Measurements from ENCODE around the gene GIT1. TPM values are rescaled to one million over a fixed set of nuclear protein-coding genes. Genes with fewer than 3 reads are reported as not detected.
A peak's percentile ranks its signal among the peaks of the same experiment; 100 is the strongest.

GIT1 gene
- total and polyA plus RNA-seq, 3 donors from 2014 or later = 156 to 220 (median 169) TPM

DNA sequence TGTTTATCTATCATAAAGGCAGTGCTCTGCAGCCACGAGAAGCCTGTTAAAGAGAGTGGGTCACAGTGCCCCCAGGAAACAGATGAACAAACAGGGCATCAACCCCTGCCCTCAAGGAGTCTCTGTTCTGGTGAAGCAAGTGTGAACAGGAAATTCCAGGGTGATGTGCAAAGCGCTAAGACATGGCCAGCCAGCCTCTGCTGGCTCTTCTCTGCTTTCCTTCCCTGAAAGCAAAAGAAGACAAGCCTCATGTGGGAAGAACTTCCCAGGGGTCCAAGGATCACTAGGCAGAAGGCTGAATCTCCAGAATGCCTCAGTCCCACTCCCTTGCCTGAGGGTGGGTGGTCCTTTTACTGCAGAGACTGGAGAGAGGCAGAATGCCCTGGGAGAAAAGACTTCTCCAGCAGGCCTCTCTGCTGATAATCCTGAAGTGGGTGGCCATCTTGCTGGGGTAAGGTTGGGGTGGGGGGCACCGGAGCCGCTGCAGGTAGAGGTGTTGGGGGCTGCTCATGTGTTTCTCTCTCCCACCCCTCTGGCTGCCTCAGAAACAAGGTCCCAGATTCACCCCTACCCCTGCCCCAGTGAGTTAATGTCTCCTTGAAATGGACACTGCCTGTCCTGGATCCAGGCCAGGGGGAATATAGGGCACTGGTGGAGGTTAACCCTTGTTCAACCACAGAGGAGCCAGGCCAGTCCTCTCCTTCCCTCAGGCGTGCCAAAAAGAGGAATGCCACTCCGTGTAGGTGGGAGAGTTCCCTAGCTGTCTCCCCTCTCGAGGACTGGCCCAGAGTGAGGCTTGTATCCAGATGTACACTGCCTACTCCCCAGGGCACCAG lies 5.9 kb upstream of the GIT1 start:
- no peak for DNase-seq
- no peaks in the 10 kb centered on the region for H3K27me3 ChIP-seq
- H3K27ac ChIP-seq = no peak overlapping the region
- 57 to 61% methylated on average over 6 to 7 of the region's 7 CpGs for WGBS, 2 donors
- H3K9me3 ChIP-seq = no peaks in the 10 kb centered on the region
- H3K36me3 ChIP-seq (ENCODE audit: low read depth, missing control alignments) = no peaks in the 10 kb centered on the region
- no peak overlapping the region for H3K4me3 ChIP-seq
- intact Hi-C loops (cut with DNase I; ENCODE audit: low total_unique reads) = no loop called here
- TF ChIP-seq POLR2A (IDR thresholded peaks at IDR 0.05) (no peak), CTCF (IDR thresholded peaks at IDR 0.05) (no peak)
- peaks cover 67% of the 10 kb centered on the region for H3K4me1 ChIP-seq

GRCh38 chr17:29594519-29595090 lies 5.2 kb upstream of the GIT1 start:
- H3K9me3 ChIP-seq = no peaks in the 10 kb centered on the region
- H3K4me3 ChIP-seq = peak overlapping the region in 1 of 2 donors; percentile 69
- no peaks in the 10 kb centered on the region for H3K36me3 ChIP-seq (ENCODE audit: low read depth, missing control alignments)
- WGBS, 2 donors = 81 to 84% methylated on average over 9 to 11 of the region's 11 CpGs
- DNase-seq = no peak
- peaks cover 73% of the 10 kb centered on the region for H3K4me1 ChIP-seq
- no peaks in the 10 kb centered on the region for H3K27me3 ChIP-seq
- peak overlapping the region in 1 of 2 donors; percentile 41 for H3K27ac ChIP-seq
- intact Hi-C loops (cut with DNase I; ENCODE audit: low total_unique reads) = no loop called here
- no peak for TF ChIP-seq CTCF (IDR thresholded peaks at IDR 0.05)
- TF ChIP-seq POLR2A (IDR thresholded peaks at IDR 0.05) = no peak

GRCh38 chr17:29593591-29594518 lies 4.4 kb upstream of the GIT1 start:
- no peaks in the 10 kb centered on the region for H3K9me3 ChIP-seq
- no peaks in the 10 kb centered on the region for H3K27me3 ChIP-seq
- no peak for DNase-seq
- intact Hi-C loops (cut with DNase I; ENCODE audit: low total_unique reads) = no loop called here
- H3K27ac ChIP-seq = peak overlapping the region in 1 of 2 donors; percentile 41
- no peak for TF ChIP-seq POLR2A (IDR thresholded peaks at IDR 0.05)
- TF ChIP-seq CTCF (IDR thresholded peaks at IDR 0.05) = no peak
- peak overlapping the region; percentile 63 to 69 for H3K4me3 ChIP-seq
- peaks cover 72% of the 10 kb centered on the region for H3K4me1 ChIP-seq
- H3K36me3 ChIP-seq (ENCODE audit: low read depth, missing control alignments) = no peaks in the 10 kb centered on the region
- WGBS, 2 donors = 3 to 4% methylated on average over 7 to 50 of the region's 64 CpGs

GRCh38 chr17:29592850-29593551 lies 3.6 kb upstream of the GIT1 start, which contains the start of gene ANKRD13B:
TSS of gene ANKRD13B (plus strand) at chr17:29593132. CDS start at chr17:29593622, 490 bp downstream.
- Histone ChIP-seq H3K4me1 (peaks cover 68% of the 10 kb centered on the region), H3K9me3 (no peaks in the 10 kb centered on the region), H3K36me3 (ENCODE audit: low read depth, missing control alignments) (no peaks in the 10 kb centered on the region), H3K4me3 (peak within 1 kb of the TSS; percentile 68 to 69), H3K27ac (peak within 1 kb of the TSS; percentile 48 to 70), H3K27me3 (no peaks in the 10 kb centered on the region)
- WGBS, 2 donors = 0% methylated on average over 18 to 83 of the region's 96 CpGs
- intact Hi-C loops (cut with DNase I; ENCODE audit: low total_unique reads) = no loop called here
- peak; percentile 82 for DNase-seq
- TF ChIP-seq POLR2A (IDR thresholded peaks at IDR 0.05) = no peak
- TF ChIP-seq CTCF (IDR thresholded peaks at IDR 0.05) = no peak

Measured in testis (tissue), 3 donors.